Mesendoderm (in vitro differentiated cells): ENCODE data around the gene SNAPC4.

Experiments
- DNase-seq: peaks from one replicate; pipeline ENCODE4 v3.0.0; 2013
- H2AK5ac ChIP-seq: 2 replicates; pipeline ENCODE4 v1.6.1; 2013; ENCODE audit warnings: low read length, inconsistent platforms
- H2BK120ac ChIP-seq: 2 replicates; pipeline ENCODE4 v1.6.1; 2013; ENCODE audit warnings: low read depth, mild to moderate bottlenecking, low read length, moderate library complexity, mixed read lengths
- H2BK15ac ChIP-seq: replicated peaks from 2 replicates; pipeline ENCODE4 v1.6.1; 2013; ENCODE audit warnings: low read depth, mild to moderate bottlenecking, moderate library complexity
- H2BK5ac ChIP-seq: 2 replicates; pipeline ENCODE4 v1.6.1; 2013; ENCODE audit warnings: low read length, inconsistent platforms
- H3K18ac ChIP-seq: 2 replicates; pipeline ENCODE4 v1.6.1; 2013; ENCODE audit warnings: mild to moderate bottlenecking, low read length, mixed read lengths
- H3K23ac ChIP-seq: one replicate; pipeline ENCODE4 v1.6.1; 2013; ENCODE audit warnings: low read length
- H3K27ac ChIP-seq: 2 replicates; pipeline ENCODE4 v1.5.1; 2013; ENCODE audit warnings: low read depth, mild to moderate bottlenecking, inconsistent platforms, low read length, moderate library complexity
- H3K27me3 ChIP-seq: 2 replicates; pipeline ENCODE4 v1.6.1; 2013; ENCODE audit warnings: low read length, control low read depth, mild to moderate bottlenecking, inconsistent platforms; ENCODE audit not compliant: insufficient read depth, poor library complexity
- H3K36me3 ChIP-seq: 2 replicates; pipeline ENCODE4 v1.6.1; 2013; ENCODE audit warnings: low read length, inconsistent platforms; ENCODE audit not compliant: control insufficient read depth, insufficient read depth
- H3K4ac ChIP-seq: one replicate; pipeline ENCODE4 v1.6.1; 2013; ENCODE audit warnings: low read depth, mild to moderate bottlenecking, low read length, moderate library complexity
- H3K4me1 ChIP-seq: 2 replicates; pipeline ENCODE4 v1.6.1; 2013; ENCODE audit warnings: low read depth, low read length, inconsistent platforms; ENCODE audit not compliant: control insufficient read depth
- H3K4me2 ChIP-seq: 2 replicates; pipeline ENCODE4 v1.6.1; 2013; ENCODE audit warnings: low read length
- H3K4me3 ChIP-seq: 2 replicates; pipeline ENCODE4 v1.5.1; 2013; ENCODE audit warnings: mild to moderate bottlenecking, low read length
- H3K56ac ChIP-seq: one replicate; pipeline ENCODE4 v1.6.1; 2013; ENCODE audit warnings: low read length
- H3K79me1 ChIP-seq: 2 replicates; pipeline ENCODE4 v1.6.1; 2013; ENCODE audit warnings: low read length, inconsistent platforms
- H3K79me2 ChIP-seq: 2 replicates; pipeline ENCODE4 v1.6.1; 2013; ENCODE audit warnings: mild to moderate bottlenecking, low read length; ENCODE audit not compliant: control insufficient read depth, insufficient read depth
- H3K9ac ChIP-seq: 2 replicates; pipeline ENCODE4 v1.6.1; 2013; ENCODE audit warnings: low read length, inconsistent platforms
- H4K5ac ChIP-seq: one replicate; pipeline ENCODE4 v1.6.1; 2013; ENCODE audit warnings: low read length
- H4K8ac ChIP-seq: one replicate; pipeline ENCODE4 v1.6.1; 2013; ENCODE audit warnings: low read depth, mild to moderate bottlenecking, control low read depth, low read length, moderate library complexity
- WGBS: extraction: QIAGEN DNeasy Blood & Tissue Kit; methylation state at CpG from one replicate; pipeline ENCODE4 v1.1.7; 2013; ENCODE audit warnings: low lambda C conversion rate, missing lambda C conversion rate; ENCODE audit not compliant: insufficient coverage; ENCODE audit errors: extremely low coverage; 5-methylcytosine and 5-hydroxymethylcytosine counted together

The SNAPC4 gene

DNA sequence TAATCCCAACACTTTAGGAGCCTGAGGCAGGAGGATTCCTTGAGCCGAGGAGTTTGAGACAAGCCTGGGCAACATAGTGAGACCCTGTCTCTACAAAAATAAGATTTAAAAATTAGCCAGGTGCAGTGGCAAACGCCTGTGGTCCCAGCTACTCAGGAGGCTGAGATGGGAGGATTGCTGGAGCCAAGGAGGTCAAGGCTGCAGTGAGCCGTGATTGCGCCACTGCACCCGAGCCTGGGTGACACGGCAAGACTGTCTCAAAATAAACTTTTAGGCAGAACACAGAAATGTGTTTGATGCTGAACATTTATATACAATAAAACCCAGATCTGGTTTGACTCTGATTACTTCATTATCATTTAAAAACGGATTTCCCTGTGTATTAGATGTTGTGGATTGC lies 5.5 kb upstream of the SNAPC4 start:
- H3K79me1 ChIP-seq: peaks cover 11% of the 10 kb centered on the region
- H3K36me3 ChIP-seq: peaks cover 8% of the 10 kb centered on the region
- no peak overlapping the region for H3K4ac ChIP-seq
- no peak overlapping the region for H3K56ac ChIP-seq
- H3K79me2 ChIP-seq: peaks cover 14% of the 10 kb centered on the region
- no peak overlapping the region for H3K18ac ChIP-seq
- no peak overlapping the region for H3K4me3 ChIP-seq
- H2BK5ac ChIP-seq: no peak overlapping the region
- no peak overlapping the region for H3K23ac ChIP-seq
- H2AK5ac ChIP-seq: no peak overlapping the region
- H3K27ac ChIP-seq: no peak overlapping the region
- H2BK15ac ChIP-seq: no peak overlapping the region
- H3K9ac ChIP-seq: no peak overlapping the region
- no peak overlapping the region for H4K5ac ChIP-seq
- no peak overlapping the region for H2BK120ac ChIP-seq
- WGBS: no CpG with 5 or more reads among the region's 7 CpGs
- no peaks in the 10 kb centered on the region for H3K4me1 ChIP-seq
- H3K27me3 ChIP-seq: no peaks in the 10 kb centered on the region
- no peak overlapping the region for H3K4me2 ChIP-seq
- H4K8ac ChIP-seq: no peak overlapping the region
- DNase-seq: no peak

DNA sequence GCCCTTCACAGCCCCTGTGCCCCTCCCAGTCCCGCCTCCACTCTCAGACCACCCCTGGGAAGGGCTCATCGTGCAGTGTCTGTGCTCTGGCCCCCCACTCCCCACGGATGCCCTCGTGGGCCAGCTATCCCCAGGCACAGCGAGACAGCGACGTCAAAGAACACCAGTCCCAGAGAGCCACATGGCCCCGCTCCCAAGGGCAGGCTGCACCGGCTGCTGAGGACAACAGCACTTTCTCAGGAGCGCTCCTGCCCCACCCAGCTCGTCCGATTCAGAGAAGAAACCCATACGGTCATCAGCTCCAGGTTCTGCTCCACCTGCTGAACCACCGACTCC lies 4.8 kb upstream of the SNAPC4 start:
- Histone ChIP-seq H3K79me2 (peaks cover 12% of the 10 kb centered on the region), H3K27me3 (no peaks in the 10 kb centered on the region), H3K9ac (no peak overlapping the region), H2BK15ac (no peak overlapping the region), H3K79me1 (peaks cover 10% of the 10 kb centered on the region), H2BK120ac (no peak overlapping the region), H3K18ac (no peak overlapping the region), H2AK5ac (no peak overlapping the region), H3K4ac (no peak overlapping the region), H3K27ac (no peak overlapping the region), H3K36me3 (peaks cover 8% of the 10 kb centered on the region), H2BK5ac (no peak overlapping the region), H4K8ac (no peak overlapping the region), H4K5ac (no peak overlapping the region), H3K56ac (no peak overlapping the region), H3K4me3 (no peak overlapping the region), H3K23ac (no peak overlapping the region), H3K4me1 (no peaks in the 10 kb centered on the region), H3K4me2 (no peak overlapping the region)
- WGBS: no CpG with 5 or more reads among the region's 14 CpGs
- no peak for DNase-seq

DNA sequence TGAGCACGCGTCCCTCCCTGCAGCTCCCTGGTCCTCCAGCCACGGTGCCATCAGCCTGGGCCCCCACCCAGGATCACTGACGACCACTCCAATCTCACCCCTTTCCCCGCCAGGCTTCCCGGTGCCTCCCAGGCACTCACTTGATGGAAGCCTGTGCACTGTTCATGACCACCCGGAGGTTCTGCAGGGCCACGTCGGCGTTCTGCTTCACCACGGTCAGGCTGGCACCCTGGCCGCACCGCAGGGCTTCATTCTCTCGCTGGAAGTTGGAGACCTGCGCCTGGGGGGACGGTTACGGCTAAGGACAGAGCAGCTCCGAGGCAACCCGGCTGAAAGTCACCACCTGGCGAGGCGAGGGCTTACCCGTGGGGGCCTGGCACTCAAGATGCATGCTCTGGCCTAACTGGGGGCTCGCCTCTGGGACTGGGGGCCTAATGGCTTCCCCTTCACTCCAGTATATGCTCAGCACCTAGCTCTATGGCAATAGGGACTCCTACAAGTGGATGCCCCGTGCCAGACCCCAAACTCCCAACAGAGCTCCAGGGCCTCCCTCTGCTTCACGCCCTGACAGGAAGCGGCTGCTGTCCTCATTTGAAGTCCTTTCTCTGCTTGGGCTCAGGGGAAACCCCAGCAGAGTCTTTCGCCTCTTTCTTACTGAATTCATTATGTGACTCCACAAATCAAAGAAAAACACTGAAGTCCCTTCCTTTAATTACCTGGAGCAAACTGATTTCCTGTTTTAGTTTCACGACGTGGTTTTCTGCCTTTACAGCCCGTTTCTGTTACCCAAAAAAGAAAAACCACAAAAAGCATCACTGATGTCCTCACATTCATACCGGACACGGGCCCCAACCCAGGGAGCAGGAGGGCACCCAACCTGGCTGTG lies 4.2 kb upstream of the SNAPC4 start:
- Histone ChIP-seq H3K23ac (no peak overlapping the region), H3K36me3 (peaks cover 8% of the 10 kb centered on the region), H2AK5ac (no peak overlapping the region), H2BK120ac (no peak overlapping the region), H3K27ac (no peak overlapping the region), H3K79me2 (peaks cover 13% of the 10 kb centered on the region), H3K79me1 (peaks cover 11% of the 10 kb centered on the region), H3K18ac (no peak overlapping the region), H3K4me1 (no peaks in the 10 kb centered on the region), H3K4ac (no peak overlapping the region), H3K27me3 (no peaks in the 10 kb centered on the region), H2BK5ac (no peak overlapping the region), H4K5ac (no peak overlapping the region), H3K56ac (no peak overlapping the region), H3K4me2 (no peak overlapping the region), H2BK15ac (no peak overlapping the region), H4K8ac (no peak overlapping the region), H3K4me3 (no peak overlapping the region), H3K9ac (no peak overlapping the region)
- no CpG with 5 or more reads among the region's 32 CpGs for WGBS
- no peak for DNase-seq

DNA sequence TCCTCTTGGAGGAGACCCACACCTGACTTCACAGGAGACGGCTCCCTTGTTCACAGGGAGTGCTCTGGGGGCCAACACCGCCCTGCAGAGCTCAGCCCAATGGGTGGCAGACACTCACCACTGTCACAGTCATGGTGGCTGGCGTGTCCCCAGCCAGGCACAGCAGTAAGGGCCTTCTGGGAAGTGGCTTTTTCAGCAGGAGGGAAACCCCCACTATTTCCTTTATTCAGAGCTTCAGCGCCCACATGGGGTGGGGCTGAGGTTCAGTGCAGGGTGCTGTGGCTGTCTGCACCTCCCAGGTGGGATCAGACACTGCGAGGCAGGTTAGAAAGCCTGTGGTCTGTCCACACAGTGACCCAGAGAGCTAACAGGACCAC lies 3.6 kb upstream of the SNAPC4 start:
- no peak for DNase-seq

DNA sequence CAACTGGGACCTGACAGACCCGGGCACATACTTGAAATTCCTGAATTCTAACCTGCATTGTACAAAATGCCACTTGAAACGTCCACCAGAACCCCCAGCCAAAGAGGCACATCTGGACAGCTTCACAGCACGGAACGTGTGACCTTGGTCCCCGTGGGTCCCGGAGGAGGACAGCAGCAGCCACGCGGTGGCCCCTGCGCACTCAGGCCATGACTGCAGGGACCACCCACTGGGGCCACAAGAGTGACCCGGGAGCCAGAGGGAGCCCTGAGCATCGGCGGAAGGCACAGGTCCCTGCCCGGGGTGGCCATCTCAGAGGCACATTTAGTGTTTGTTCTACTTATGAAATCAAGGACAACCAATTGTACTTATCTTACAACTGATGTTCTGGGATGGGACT lies 2.1 kb upstream of the SNAPC4 start:
- no CpG with 5 or more reads among the region's 13 CpGs for WGBS

More for the DNA sequence above, 3.6 kb upstream of the SNAPC4 start:
- H3K56ac ChIP-seq: no peak overlapping the region
- H2BK15ac ChIP-seq: no peak overlapping the region
- WGBS: no CpG with 5 or more reads among the region's 5 CpGs
- H3K4me3 ChIP-seq: no peak overlapping the region
- H3K79me2 ChIP-seq: peaks cover 15% of the 10 kb centered on the region
- H3K23ac ChIP-seq: no peak overlapping the region
- no peak overlapping the region for H4K8ac ChIP-seq
- no peak overlapping the region for H2BK5ac ChIP-seq
- peaks cover 12% of the 10 kb centered on the region for H3K79me1 ChIP-seq
- no peak overlapping the region for H3K4ac ChIP-seq
- peaks cover 2% of the 10 kb centered on the region for H3K4me1 ChIP-seq
- H2BK120ac ChIP-seq: no peak overlapping the region
- no peak overlapping the region for H3K4me2 ChIP-seq
- no peak overlapping the region for H3K27ac ChIP-seq
- no peak overlapping the region for H4K5ac ChIP-seq
- no peak overlapping the region for H3K9ac ChIP-seq
- no peak overlapping the region for H2AK5ac ChIP-seq
- no peaks in the 10 kb centered on the region for H3K27me3 ChIP-seq
- H3K18ac ChIP-seq: no peak overlapping the region
- peaks cover 8% of the 10 kb centered on the region for H3K36me3 ChIP-seq

More for the DNA sequence above, 2.1 kb upstream of the SNAPC4 start:
- Histone ChIP-seq H2AK5ac (no peak overlapping the region), H3K36me3 (peaks cover 7% of the 10 kb centered on the region), H4K8ac (no peak overlapping the region), H3K23ac (no peak overlapping the region), H3K27ac (no peak overlapping the region), H3K4ac (no peak overlapping the region), H2BK15ac (no peak overlapping the region), H3K4me2 (no peak overlapping the region), H3K27me3 (no peaks in the 10 kb centered on the region), H3K18ac (no peak overlapping the region), H3K79me2 (peaks cover 22% of the 10 kb centered on the region), H3K4me1 (peaks cover 2% of the 10 kb centered on the region), H3K4me3 (no peak overlapping the region), H4K5ac (no peak overlapping the region), H2BK120ac (no peak overlapping the region), H3K79me1 (peaks cover 12% of the 10 kb centered on the region), H3K56ac (no peak overlapping the region), H3K9ac (no peak overlapping the region), H2BK5ac (no peak overlapping the region)
- no peak for DNase-seq
